Spleen (tissue), 11 donors: ENCODE measurements around the gene MOB3B. TPM values are rescaled to one million over a fixed set of nuclear protein-coding genes. Genes with fewer than 3 reads are reported as not detected.
"Not testable (repeated sequence)": the region's sequence is repeated elsewhere in the genome, so short reads cannot be mapped to it uniquely, and the experiment has no call there.

Source experiments
- DNase-seq: peaks from one replicate; pipeline ENCODE4 v3.0.0-alpha.2; 2020
- H3K27ac ChIP-seq, 8 donors: fragments of 200-600 bp; sonication (generic) in 7 of 8; 1 replicate in 4 of 8; 2 replicates in 4 of 8; pipeline versions ENCODE4 v1.5.0 to v1.8.0; 2016 to 2021; ENCODE audit warnings: inconsistent platforms in 4 of 8, mild to moderate bottlenecking in 4 of 8, moderate library complexity in 1 of 8
- H3K27me3 ChIP-seq, 7 donors: fragments of 200-600 bp; sonication (generic) in 6 of 7; replicated peaks in 1 of 7; 1 replicate in 4 of 7; 2 replicates in 3 of 7; pipeline versions ENCODE4 v1.5.0 to v1.8.0; 2016 to 2021; ENCODE audit warnings: inconsistent platforms in 3 of 7, mild to moderate bottlenecking in 1 of 7
- H3K36me3 ChIP-seq, 6 donors: fragments of 200-600 bp; sonication (generic) in 5 of 6; 1 replicate in 4 of 6; 2 replicates in 2 of 6; pipeline versions ENCODE4 v1.5.0 to v1.8.0; 2016 to 2021; ENCODE audit warnings: inconsistent platforms in 2 of 6
- H3K4me1 ChIP-seq, 6 donors: fragments of 200-600 bp; sonication (generic) in 5 of 6; 1 replicate in 3 of 6; 2 replicates in 3 of 6; pipeline versions ENCODE4 v1.5.0 to v1.8.0; 2016 to 2021; ENCODE audit warnings: inconsistent platforms in 3 of 6
- H3K4me3 ChIP-seq, 8 donors: fragments of 200-600 bp; sonication (generic) in 7 of 8; 1 replicate in 4 of 8; 2 replicates in 4 of 8; pipeline versions ENCODE4 v1.5.0 to v1.8.0; 2016 to 2021; ENCODE audit warnings: inconsistent platforms in 4 of 8, mild to moderate bottlenecking in 4 of 8, moderate library complexity in 2 of 8
- H3K9me3 ChIP-seq, 8 donors: fragments of 200-600 bp; sonication (generic) in 7 of 8; 1 replicate in 4 of 8; 2 replicates in 4 of 8; pipeline versions ENCODE4 v1.5.0 to v1.8.0; 2016 to 2021; ENCODE audit warnings: inconsistent platforms in 4 of 8
- POLR2A ChIP-seq, 3 donors: fragments of 450-650 bp; IDR thresholded peaks; one replicate each; pipeline ENCODE4 v1.5.1; 2017; ENCODE audit warnings: antibody characterized with exemption in 3 of 3, mild to moderate bottlenecking in 1 of 3
- POLR2AphosphoS5 ChIP-seq, 3 donors: sonication (generic); formaldehyde crosslinking; IDR thresholded peaks; one replicate each; pipeline ENCODE4 v1.5.1; 2017; ENCODE audit warnings: antibody characterized with exemption in 3 of 3
- WGBS, 5 donors: extraction: QIAGEN DNeasy Blood & Tissue Kit in 3 of 5; methylation state at CpG; one replicate each; pipeline versions ENCODE4 v1.1.5 to v1.1.7; 2013 to 2018; 5-methylcytosine and 5-hydroxymethylcytosine counted together
- intact Hi-C: fragments of 100-400 bp; cut with DNase I; formaldehyde crosslinking; loops from one replicate; pipeline ENCODE4 v1.15.0; 2023; ENCODE audit warnings: low total_unique reads
- polyA plus RNA-seq, 3 donors: library from polyadenylated mRNA; stranded (reverse); fragments of 200-250 nt; gene quantifications; one replicate each; pipeline ENCODE4 v1.2.1, GENCODE V29; 2013
- total RNA-seq, 7 donors: library from RNA; depleted of rRNA in 3 of 7; stranded (reverse); fragments of >200 nt in 3 of 7; fragmentation: NEBNext Ultra II Directional in 4 of 7; extraction: Animal tissue kit (Norgen Biotek cat#: 25700) in 4 of 7; gene quantifications; one replicate each; pipeline versions ENCODE4 v1.1.0 to v1.2.1, GENCODE V29; 2016 to 2021
- TF ChIP-seq, protein P1 (sequence below), 11 experiments: fragments of 200-600 bp in 7 of 11; fragments of 450-650 bp in 4 of 11; sonication (generic) in 4 of 11; IDR thresholded peaks in 8 of 11; conservative IDR thresholded peaks in 3 of 11; 1 replicate in 7 of 11; 2 replicates in 4 of 11; pipeline versions ENCODE4 v1.4.0 to v1.8.0; 2016 to 2021; ENCODE audit warnings: antibody characterized with exemption in 11 of 11, inconsistent platforms in 4 of 11, mild to moderate bottlenecking in 1 of 11
- donor health status: healthy with polysubstance abuse.
- donor health status: DM: no; HTN: no; CAD: no; lungs with moderate emphysema.
- donor health status: DM: no; HTN: no; CAD: no.
- donor health status: Bipolar disorder and iron deficiency.
- donor health status: healthy.
- donor health status: DM: no; HTN: no; CAD: no.
- donor health status: DM: yes; HTN: yes; CAD: no.

Gene MOB3B
- total and polyA plus RNA-seq, 10 donors = 9.4 to 27.7 (median 19.9) TPM

- Histone ChIP-seq H3K9me3 (no peaks in the 10 kb centered on the region), H3K27me3 (no peaks in the 10 kb centered on the region), H3K4me1 (peaks cover 7 to 50% (median 32%) of the 10 kb centered on the region in 6 donors), H3K4me3 (no peak overlapping the region), H3K27ac (no peak overlapping the region), H3K36me3 (peaks cover 0 to 17% (median 10%) of the 10 kb centered on the region in 6 donors)
- WGBS, 5 donors = 91 to 95% (median 92%) methylated on average over 6 of the region's 6 CpGs
- no peak for DNase-seq
- intact Hi-C loops = no loop called here
- TF ChIP-seq POLR2A (IDR thresholded peaks at IDR 0.05) (no peak), POLR2AphosphoS5 (IDR thresholded peaks at IDR 0.05) (no peak)
- TF ChIP-seq, protein P1, sequence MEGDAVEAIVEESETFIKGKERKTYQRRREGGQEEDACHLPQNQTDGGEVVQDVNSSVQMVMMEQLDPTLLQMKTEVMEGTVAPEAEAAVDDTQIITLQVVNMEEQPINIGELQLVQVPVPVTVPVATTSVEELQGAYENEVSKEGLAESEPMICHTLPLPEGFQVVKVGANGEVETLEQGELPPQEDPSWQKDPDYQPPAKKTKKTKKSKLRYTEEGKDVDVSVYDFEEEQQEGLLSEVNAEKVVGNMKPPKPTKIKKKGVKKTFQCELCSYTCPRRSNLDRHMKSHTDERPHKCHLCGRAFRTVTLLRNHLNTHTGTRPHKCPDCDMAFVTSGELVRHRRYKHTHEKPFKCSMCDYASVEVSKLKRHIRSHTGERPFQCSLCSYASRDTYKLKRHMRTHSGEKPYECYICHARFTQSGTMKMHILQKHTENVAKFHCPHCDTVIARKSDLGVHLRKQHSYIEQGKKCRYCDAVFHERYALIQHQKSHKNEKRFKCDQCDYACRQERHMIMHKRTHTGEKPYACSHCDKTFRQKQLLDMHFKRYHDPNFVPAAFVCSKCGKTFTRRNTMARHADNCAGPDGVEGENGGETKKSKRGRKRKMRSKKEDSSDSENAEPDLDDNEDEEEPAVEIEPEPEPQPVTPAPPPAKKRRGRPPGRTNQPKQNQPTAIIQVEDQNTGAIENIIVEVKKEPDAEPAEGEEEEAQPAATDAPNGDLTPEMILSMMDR (IDR thresholded peaks at IDR 0.05 in 8 of 11, conservative IDR thresholded peaks at IDR 0.05 in 3 of 11) = no peak
These were observed 75.6 kb downstream of the MOB3B start for GRCh38 chr9:27453860-27454553.

DNA sequence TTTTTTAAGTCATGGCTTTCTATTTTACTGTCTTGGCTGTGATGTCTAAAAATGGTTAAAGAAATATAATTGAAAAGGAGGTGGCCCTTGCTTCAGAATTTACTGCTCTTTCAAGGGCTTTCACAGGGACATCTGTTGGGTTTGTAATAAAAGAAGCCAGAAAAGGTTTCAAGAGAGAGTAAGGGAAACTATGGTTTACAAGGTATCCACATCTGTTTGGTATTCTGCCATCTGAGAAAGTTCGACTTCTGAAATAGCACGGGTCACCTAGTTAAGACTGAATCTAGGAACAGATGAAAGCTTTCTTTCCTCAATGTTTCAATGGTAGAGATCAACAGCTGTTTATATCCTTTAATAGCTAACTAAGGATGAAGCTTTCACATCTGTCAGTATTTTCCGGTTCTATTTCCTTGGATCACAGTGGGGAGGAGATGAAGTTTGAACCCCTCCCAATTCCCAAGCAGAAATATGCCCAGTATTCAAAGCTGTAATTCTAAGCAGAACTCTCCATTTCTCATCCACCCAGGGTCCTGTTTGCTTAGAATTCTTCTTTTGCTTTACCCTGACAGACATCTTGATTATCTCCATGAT lies 78.3 kb downstream of the MOB3B start:
- Histone ChIP-seq H3K9me3 (peaks cover 0 to 10% (median 0%) of the 10 kb centered on the region in 8 donors), H3K4me3 (no peak overlapping the region), H3K4me1 (peaks cover 0 to 34% (median 16%) of the 10 kb centered on the region in 6 donors), H3K36me3 (peaks cover 0 to 27% (median 10%) of the 10 kb centered on the region in 6 donors), H3K27ac (peak overlapping the region in 1 of 8 donors; percentile 0), H3K27me3 (no peaks in the 10 kb centered on the region)
- intact Hi-C loops = no loop called here
- no peak for DNase-seq
- 60 to 70% (median 66%) methylated on average over 3 of the region's 3 CpGs for WGBS, 5 donors
- TF ChIP-seq, protein P1 (IDR thresholded peaks at IDR 0.05 in 8 of 11, conservative IDR thresholded peaks at IDR 0.05 in 3 of 11) = no peak
- no peak for TF ChIP-seq POLR2A (IDR thresholded peaks at IDR 0.05)
- no peak for TF ChIP-seq POLR2AphosphoS5 (IDR thresholded peaks at IDR 0.05)

DNA sequence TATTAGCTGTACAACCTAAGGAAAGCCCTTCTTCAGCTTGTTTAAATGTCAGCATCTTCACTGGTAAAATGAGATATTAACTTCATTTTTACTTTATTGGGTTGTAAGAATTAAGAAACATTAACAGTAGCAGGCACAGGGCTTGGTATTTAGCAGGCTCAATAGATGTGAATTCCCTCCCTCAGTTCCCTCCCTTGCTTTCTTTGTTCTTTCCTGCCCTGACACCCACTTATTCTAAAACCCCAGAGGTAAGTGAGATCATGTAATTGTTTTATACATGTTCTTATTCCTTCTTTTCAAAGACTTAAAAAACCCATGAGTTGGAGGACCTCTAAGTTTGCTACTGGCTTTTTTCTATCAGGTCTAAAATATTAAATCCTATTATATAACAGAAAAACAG lies 78.9 kb downstream of the MOB3B start:
- TF ChIP-seq POLR2A (IDR thresholded peaks at IDR 0.05) (no peak), POLR2AphosphoS5 (IDR thresholded peaks at IDR 0.05) (no peak)
- TF ChIP-seq, protein P1 (IDR thresholded peaks at IDR 0.05 in 8 of 11, conservative IDR thresholded peaks at IDR 0.05 in 3 of 11) = no peak
- Histone ChIP-seq H3K4me3 (no peak overlapping the region), H3K27ac (peak overlapping the region in 1 of 8 donors; percentile 0), H3K9me3 (peaks cover 0 to 10% (median 0%) of the 10 kb centered on the region in 8 donors), H3K4me1 (peaks cover 0 to 34% (median 16%) of the 10 kb centered on the region in 6 donors), H3K27me3 (no peaks in the 10 kb centered on the region), H3K36me3 (peaks cover 0 to 27% (median 10%) of the 10 kb centered on the region in 6 donors)
- intact Hi-C loops = no loop called here
- no peak for DNase-seq

- intact Hi-C loops, H3K9me3 ChIP-seq, DNase-seq, H3K27ac ChIP-seq, H3K4me3 ChIP-seq, H3K27me3 ChIP-seq: not testable (repeated sequence)
- H3K36me3 ChIP-seq = peaks cover 0 to 17% (median 0%) of the 10 kb centered on the region in 6 donors
- 64 to 80% (median 75%) methylated on average over 3 of the region's 3 CpGs for WGBS, 5 donors
- H3K4me1 ChIP-seq = peaks cover 0 to 25% (median 14%) of the 10 kb centered on the region in 6 donors
These were observed 81.3 kb downstream of the MOB3B start for GRCh38 chr9:27448356-27448755.
